Endothelial cell of umbilical vein (primary cell): ENCODE results near the gene RPL13. TPM values are rescaled to one million over a fixed set of nuclear protein-coding genes. Genes with fewer than 3 reads are reported as not detected.

Source experiments
- BruUV-seq: library from RNA; stranded (reverse); fragments of 400-500 nt; replicated peaks from 2 replicates; lab custom pipeline; 2021; lab: Mats Ljungman, UMichigan
- CTCF ChIA-PET: fragments of 300-600, 350-600 bp; sonication (Branson Sonifier 250); formaldehyde crosslinking; loops from one replicate; lab custom pipeline; 2021; ENCODE audit warnings: antibody characterized with exemption, inconsistent platforms; lab: Charles Lee
- POLR2A ChIA-PET: fragments of 300-600, 350-600 bp; sonication (Branson Sonifier 250); formaldehyde crosslinking; loops from one replicate; lab custom pipeline; 2021; ENCODE audit warnings: antibody characterized with exemption, inconsistent platforms; lab: Charles Lee
- DNase-seq: peaks from one replicate; pipeline ENCODE4 v3.0.0-alpha.2; 2011; ENCODE audit warnings: low read depth, low spot score
- FAIRE-seq: peaks from 2 replicates; lab custom pipeline; 2011; peaks lifted over from hg19 to GRCh38; lab: Jason Lieb, UNC
- H2AFZ ChIP-seq: 2 replicates; pipeline ENCODE4 v1.6.0; 2012; ENCODE audit warnings: low read depth, low read length, control low read depth, inconsistent platforms
- H3K27ac ChIP-seq: 2 replicates; pipeline ENCODE4 v1.5.1; 2011; ENCODE audit warnings: low read depth, mild to moderate bottlenecking, control low read depth, low read length, moderate library complexity; ENCODE audit not compliant: insufficient read depth
- H3K27me3 ChIP-seq, 2 experiments: 2 replicates each; pipeline versions ENCODE4 v1.6.0 to v1.6.1; 2011; ENCODE audit warnings: low read length in 2 of 2, mixed read lengths in 1 of 2; ENCODE audit not compliant: control insufficient read depth in 2 of 2, insufficient read depth in 2 of 2
- H3K36me3 ChIP-seq, 2 experiments: 2 replicates in 1 of 2; 3 replicates in 1 of 2; pipeline ENCODE4 v1.5.1; 2011; ENCODE audit warnings: low read length in 2 of 2, mild to moderate bottlenecking in 1 of 2, moderate library complexity in 1 of 2; ENCODE audit not compliant: control insufficient read depth in 2 of 2, insufficient read depth in 2 of 2; ENCODE audit errors: extremely low read depth in 1 of 2
- H3K4me1 ChIP-seq: 3 replicates; pipeline ENCODE4 v1.5.1; 2011; ENCODE audit warnings: mild to moderate bottlenecking, low read length; ENCODE audit not compliant: control insufficient read depth, insufficient read depth; ENCODE audit errors: extremely low read depth
- H3K4me2 ChIP-seq: 2 replicates; pipeline ENCODE4 v1.6.1; 2011; ENCODE audit warnings: low read length, control low read depth, mixed read lengths; ENCODE audit not compliant: insufficient read depth
- H3K4me3 ChIP-seq, 3 experiments: fragments of 200-600 bp in 1 of 3; sonication (generic), shearing (Covaris generic) in 1 of 3; replicated peaks in 1 of 3; 2 replicates each; pipeline ENCODE4 v1.5.1; 2011 to 2016; ENCODE audit warnings: control low read depth in 3 of 3, low read length in 3 of 3, mild to moderate bottlenecking in 2 of 3, inconsistent platforms in 1 of 3, low read depth in 1 of 3, moderate library complexity in 1 of 3; ENCODE audit not compliant: insufficient read depth in 1 of 3
- H3K79me2 ChIP-seq: 2 replicates; pipeline ENCODE4 v1.6.0; 2012; ENCODE audit warnings: low read length, inconsistent platforms; ENCODE audit not compliant: control insufficient read depth, insufficient read depth
- H3K9ac ChIP-seq: replicated peaks from 2 replicates; pipeline ENCODE3; 2011; ENCODE audit warnings: low read length, control low read depth; ENCODE audit not compliant: insufficient read depth; ENCODE audit errors: extremely low read depth
- H3K9me1 ChIP-seq: replicated peaks from 3 replicates; pipeline ENCODE4 v1.6.0; 2011; ENCODE audit warnings: mild to moderate bottlenecking, low read length; ENCODE audit not compliant: control insufficient read depth, insufficient read depth; ENCODE audit errors: extremely low read depth
- H3K9me3 ChIP-seq: replicated peaks from 2 replicates; pipeline ENCODE4 v1.5.1; 2012; ENCODE audit warnings: low read length, inconsistent platforms; ENCODE audit not compliant: control insufficient read depth, insufficient read depth
- H4K20me1 ChIP-seq: replicated peaks from 2 replicates; pipeline ENCODE3; 2011; ENCODE audit warnings: mild to moderate bottlenecking, low read length; ENCODE audit not compliant: control insufficient read depth, insufficient read depth; ENCODE audit errors: extremely low read depth
- EZH2 ChIP-seq: IDR thresholded peaks from 2 replicates; pipeline ENCODE4 v1.6.1; 2012; ENCODE audit warnings: borderline replicate concordance, low read depth, mild to moderate bottlenecking, moderate library complexity, low read length, inconsistent platforms; ENCODE audit not compliant: severe bottlenecking
- FOS ChIP-seq: IDR thresholded peaks from 2 replicates; pipeline ENCODE4 v1.6.1; 2011; ENCODE audit warnings: mild to moderate bottlenecking, low read length, moderate library complexity, borderline replicate concordance; ENCODE audit not compliant: insufficient read depth
- GATA2 ChIP-seq: IDR thresholded peaks from 2 replicates; pipeline ENCODE4 v1.7.0; 2011; ENCODE audit warnings: low read depth, mild to moderate bottlenecking, moderate library complexity, mixed read lengths, low read length; ENCODE audit not compliant: insufficient read length, insufficient read depth
- JUN ChIP-seq: IDR thresholded peaks from 2 replicates; pipeline ENCODE4 v1.6.1; 2011; ENCODE audit warnings: borderline replicate concordance, low read depth; ENCODE audit not compliant: insufficient read length, insufficient read depth
- MYC ChIP-seq: IDR thresholded peaks from one replicate; pipeline ENCODE4 v1.6.1; 2011; ENCODE audit warnings: mild to moderate bottlenecking, low read depth, low read length
- POLR2A ChIP-seq: IDR thresholded peaks from 2 replicates; pipeline ENCODE4 v1.6.1; 2012; ENCODE audit warnings: low read depth, mild to moderate bottlenecking, control low read depth, low read length
- POLR2AphosphoS5 ChIP-seq: IDR thresholded peaks from 2 replicates; pipeline ENCODE4 v1.6.1; 2012; ENCODE audit warnings: low read depth, mild to moderate bottlenecking, control low read depth, low read length, moderate library complexity; ENCODE audit not compliant: insufficient read depth
- dilution Hi-C: fragments of 300-500 bp; cut with MboI; formaldehyde crosslinking; loops from one replicate; pipeline ENCODE4 v1.15.0; 2019; ENCODE audit warnings: low sequenced_read_pairs; ENCODE audit not compliant: extremely low pct_ligation_motif_present
- intact Hi-C: fragments of 100-400 bp; cut with micrococcal nuclease; formaldehyde crosslinking; loops from one replicate; pipeline ENCODE4 v1.10.0; 2022
- polyA plus RNA-seq, 4 experiments: library from polyadenylated mRNA; depleted of rRNA in 3 of 4; stranded (reverse) in 3 of 4; unstranded in 1 of 4; fragments of >200 nt; gene quantifications; 2 replicates each; pipeline versions ENCODE4 v1.2.1 to v1.2.3, GENCODE V29; 2011 to 2012; ENCODE audit warnings: missing spikeins in 1 of 4
- total RNA-seq: library from RNA; stranded (reverse); gene quantifications from 2 replicates; pipeline ENCODE4 v1.2.3, GENCODE V29; 2021
- TF ChIP-seq, protein P1 (sequence below): IDR thresholded peaks from 2 replicates; pipeline ENCODE4 v1.6.1; 2011; ENCODE audit not compliant: insufficient read depth, insufficient read length
- TF ChIP-seq, protein P2 (sequence below), 2 donors: IDR thresholded peaks; 1 replicate in 1 of 2; 2 replicates in 1 of 2; pipeline ENCODE4 v1.5.1; 2011; ENCODE audit warnings: low read length in 2 of 2, mild to moderate bottlenecking in 2 of 2, moderate library complexity in 2 of 2, control low read depth in 1 of 2, inconsistent platforms in 1 of 2, low read depth in 1 of 2; ENCODE audit not compliant: insufficient read depth in 1 of 2; ENCODE audit errors: extremely low read depth in 1 of 2

The RPL13 gene
- total and polyA plus RNA-seq, 2 donors (not counting 3 experiments of a cell fraction or from before 2014, with no cell fraction given): 1,463 to 5,670 TPM

DNA sequence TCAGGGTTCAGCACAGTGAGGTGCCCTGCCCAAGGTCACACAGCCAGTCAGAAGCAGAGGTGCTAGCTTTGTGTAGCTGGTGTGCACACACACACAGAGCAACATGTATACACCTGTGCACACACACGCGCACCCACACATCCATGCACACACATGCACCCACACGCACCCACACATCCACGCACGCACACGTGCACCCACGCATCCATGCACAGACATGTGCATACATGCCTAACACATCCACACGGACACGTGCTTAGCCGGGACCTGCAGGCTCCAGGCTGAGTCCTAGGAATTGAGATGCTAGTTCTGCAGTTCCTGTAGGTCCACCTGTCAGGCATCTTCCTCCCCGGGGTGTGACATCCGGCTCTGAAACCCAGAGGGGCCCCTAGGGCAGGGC is 39.9 kb downstream of the RPL13 start:
- CTCF ChIA-PET: interaction anchor here (0.6 to 3.9 kb wide), 4 partner anchors 8 to 28 kb away, joined by 3 to 48 read pairs (median 5); partner anchors contain the start of gene DPEP1
- no peak overlapping the region for H3K27ac ChIP-seq
- no peak overlapping the region for H3K9ac ChIP-seq
- H3K4me2 ChIP-seq: no peak overlapping the region
- no peaks in the 10 kb centered on the region for H3K9me3 ChIP-seq
- H4K20me1 ChIP-seq: no peaks in the 10 kb centered on the region
- H3K4me3 ChIP-seq: no peak overlapping the region
- no TSS peak for BruUV-seq
- H3K9me1 ChIP-seq: no peaks in the 10 kb centered on the region
- intact Hi-C loops (no loop called here), dilution Hi-C loops (no loop called here)
- peaks cover 11% of the 10 kb centered on the region for H3K4me1 ChIP-seq
- no peaks in the 10 kb centered on the region for H3K79me2 ChIP-seq
- FAIRE-seq (no peak), DNase-seq (no peak)
- TF ChIP-seq, protein P1, sequence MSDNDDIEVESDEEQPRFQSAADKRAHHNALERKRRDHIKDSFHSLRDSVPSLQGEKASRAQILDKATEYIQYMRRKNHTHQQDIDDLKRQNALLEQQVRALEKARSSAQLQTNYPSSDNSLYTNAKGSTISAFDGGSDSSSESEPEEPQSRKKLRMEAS: no peak
- TF ChIP-seq, protein P2, sequence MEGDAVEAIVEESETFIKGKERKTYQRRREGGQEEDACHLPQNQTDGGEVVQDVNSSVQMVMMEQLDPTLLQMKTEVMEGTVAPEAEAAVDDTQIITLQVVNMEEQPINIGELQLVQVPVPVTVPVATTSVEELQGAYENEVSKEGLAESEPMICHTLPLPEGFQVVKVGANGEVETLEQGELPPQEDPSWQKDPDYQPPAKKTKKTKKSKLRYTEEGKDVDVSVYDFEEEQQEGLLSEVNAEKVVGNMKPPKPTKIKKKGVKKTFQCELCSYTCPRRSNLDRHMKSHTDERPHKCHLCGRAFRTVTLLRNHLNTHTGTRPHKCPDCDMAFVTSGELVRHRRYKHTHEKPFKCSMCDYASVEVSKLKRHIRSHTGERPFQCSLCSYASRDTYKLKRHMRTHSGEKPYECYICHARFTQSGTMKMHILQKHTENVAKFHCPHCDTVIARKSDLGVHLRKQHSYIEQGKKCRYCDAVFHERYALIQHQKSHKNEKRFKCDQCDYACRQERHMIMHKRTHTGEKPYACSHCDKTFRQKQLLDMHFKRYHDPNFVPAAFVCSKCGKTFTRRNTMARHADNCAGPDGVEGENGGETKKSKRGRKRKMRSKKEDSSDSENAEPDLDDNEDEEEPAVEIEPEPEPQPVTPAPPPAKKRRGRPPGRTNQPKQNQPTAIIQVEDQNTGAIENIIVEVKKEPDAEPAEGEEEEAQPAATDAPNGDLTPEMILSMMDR (IDR thresholded peaks at IDR 0.05; ENCODE audit: extremely low read depth in 1 of 2, insufficient read depth in 1 of 2, low read depth in 1 of 2, low read length in 2 of 2): no peak
- TF ChIP-seq MYC (no peak), POLR2A (no peak), JUN (no peak), FOS (no peak), GATA2 (no peak), POLR2AphosphoS5 (no peak), EZH2 (no peak)
- no peak overlapping the region for H2AFZ ChIP-seq
- no peaks in the 10 kb centered on the region for H3K36me3 ChIP-seq
- POLR2A ChIA-PET: no interaction called here
- H3K27me3 ChIP-seq: no peaks in the 10 kb centered on the region
